Left lung (tissue), 10 donors: ENCODE results near the gene KCTD8. TPM values are rescaled to one million over a fixed set of nuclear protein-coding genes. Genes with fewer than 3 reads are reported as not detected.

Experiments
- ATAC-seq: fragments of 200-7000 bp; cut with Tn5 transposase; one replicate; pipeline ENCODE4 v1.9.1; 2020; ENCODE audit warnings: moderate library complexity
- DNase-seq, 4 donors: peaks; one replicate each; pipeline ENCODE4 v3.0.0-alpha.2; 2013 to 2020
- H3K27ac ChIP-seq, 2 donors: fragments of 200-600 bp; sonication (generic) in 1 of 2; one replicate each; pipeline versions ENCODE4 v1.5.0 to v1.8.0; 2020 to 2021
- H3K27me3 ChIP-seq, 2 donors: fragments of 200-600 bp; sonication (generic) in 1 of 2; one replicate each; pipeline versions ENCODE4 v1.5.0 to v1.8.0; 2020 to 2021
- H3K36me3 ChIP-seq, 2 donors: fragments of 200-600 bp; sonication (generic) in 1 of 2; one replicate each; pipeline versions ENCODE4 v1.5.0 to v1.8.0; 2020 to 2021
- H3K4me1 ChIP-seq, 2 donors: fragments of 200-600 bp; one replicate each; pipeline ENCODE4 v1.8.0; 2021
- H3K4me3 ChIP-seq, 2 donors: fragments of 200-600 bp; sonication (generic) in 1 of 2; one replicate each; pipeline versions ENCODE4 v1.5.0 to v1.8.0; 2020 to 2021; ENCODE audit warnings: mild to moderate bottlenecking in 1 of 2
- H3K9me3 ChIP-seq, 2 donors: fragments of 200-600 bp; sonication (generic) in 1 of 2; one replicate each; pipeline versions ENCODE4 v1.5.0 to v1.8.0; 2020 to 2021
- CTCF ChIP-seq, 2 donors: fragments of 200-600 bp; sonication (generic) in 1 of 2; IDR thresholded peaks; one replicate each; pipeline versions ENCODE4 v1.5.0 to v1.8.0; 2021; ENCODE audit warnings: antibody characterized with exemption in 2 of 2
- intact Hi-C, 2 donors: fragments of 100-400 bp; cut with DNase I; formaldehyde crosslinking; loops; one replicate each; pipeline versions ENCODE4 v1.11.2 to v1.14.2; 2022
- polyA plus RNA-seq, 6 donors: library from polyadenylated mRNA; unstranded; fragments of 120-200 nt; gene quantifications; one replicate each; pipeline ENCODE4 v1.2.1, GENCODE V29; 2013; ENCODE audit not compliant: insufficient read length in 6 of 6
- total RNA-seq, 2 donors: library from RNA; stranded (reverse); fragmentation: NEBNext Ultra II Directional; extraction: Animal tissue kit (Norgen Biotek cat#: 25700); gene quantifications; one replicate each; pipeline ENCODE4 v1.2.1, GENCODE V29; 2021
- donor health status: DM: no; HTN: yes; CAD: no.
- donor health status: DM: no; HTN: no; CAD: no.

The KCTD8 gene
- total and polyA plus RNA-seq, 8 donors, result 0.08 to 0.23 (median 0.19) TPM; not detected in 2

GRCh38 chr4:44165938-44166337 lies 282.7 kb downstream of the KCTD8 start:
- Histone ChIP-seq H3K9me3 (peaks cover 0 to 3% of the 10 kb centered on the region in 2 donors), H3K27me3 (no peaks in the 10 kb centered on the region), H3K4me3 (no peak overlapping the region), H3K27ac (no peak overlapping the region), H3K36me3 (no peaks in the 10 kb centered on the region), H3K4me1 (no peaks in the 10 kb centered on the region)
- intact Hi-C loops, result no loop called here
- ATAC-seq (no peak), DNase-seq (no peak)
- no peak for TF ChIP-seq CTCF (IDR thresholded peaks at IDR 0.05)

GRCh38 chr4:44162538-44163270 lies 285.9 kb downstream of the KCTD8 start:
- no peak for DNase-seq
- Histone ChIP-seq H3K9me3 (peaks cover 0 to under 1% of the 10 kb centered on the region in 2 donors), H3K27ac (no peak overlapping the region), H3K36me3 (no peaks in the 10 kb centered on the region), H3K4me1 (no peaks in the 10 kb centered on the region), H3K27me3 (no peaks in the 10 kb centered on the region), H3K4me3 (no peak overlapping the region)
- intact Hi-C loops, result no loop called here
- no peak for TF ChIP-seq CTCF (IDR thresholded peaks at IDR 0.05)
- no peak for ATAC-seq

GRCh38 chr4:44161756-44162155 lies 286.9 kb downstream of the KCTD8 start:
- no peak for DNase-seq
- ATAC-seq, result no peak
- intact Hi-C loops, result no loop called here
- no peaks in the 10 kb centered on the region for H3K36me3 ChIP-seq
- H3K9me3 ChIP-seq, result no peaks in the 10 kb centered on the region
- no peaks in the 10 kb centered on the region for H3K4me1 ChIP-seq
- TF ChIP-seq CTCF (IDR thresholded peaks at IDR 0.05), result no peak
- H3K27ac ChIP-seq, result no peak overlapping the region
- H3K27me3 ChIP-seq, result no peaks in the 10 kb centered on the region
- no peak overlapping the region for H3K4me3 ChIP-seq

GRCh38 chr4:44160776-44161367 lies 287.7 kb downstream of the KCTD8 start:
- DNase-seq (no peak), ATAC-seq (no peak)
- H3K9me3 ChIP-seq, result peaks cover 0 to 3% of the 10 kb centered on the region in 2 donors
- H3K27me3 ChIP-seq, result no peaks in the 10 kb centered on the region
- H3K27ac ChIP-seq, result no peak overlapping the region
- no peak for TF ChIP-seq CTCF (IDR thresholded peaks at IDR 0.05)
- no peaks in the 10 kb centered on the region for H3K36me3 ChIP-seq
- intact Hi-C loops, result no loop called here
- no peak overlapping the region for H3K4me3 ChIP-seq
- no peaks in the 10 kb centered on the region for H3K4me1 ChIP-seq

- H3K4me1 ChIP-seq, result no peaks in the 10 kb centered on the region
- no peak overlapping the region for H3K4me3 ChIP-seq
- no peak for TF ChIP-seq CTCF (IDR thresholded peaks at IDR 0.05)
- no peak for ATAC-seq
- H3K9me3 ChIP-seq, result peaks cover 0 to 3% of the 10 kb centered on the region in 2 donors
- intact Hi-C loops, result no loop called here
- H3K36me3 ChIP-seq, result no peaks in the 10 kb centered on the region
- DNase-seq, result no peak
- H3K27ac ChIP-seq, result no peak overlapping the region
- no peaks in the 10 kb centered on the region for H3K27me3 ChIP-seq
Observed at GRCh38 chr4:44159991-44160390, 288.6 kb downstream of the KCTD8 start.
